ENCODE results near the gene TUBB2A.
"Not testable (repeated sequence)": the region's sequence is repeated elsewhere in the genome, so short reads cannot be mapped to it uniquely, and the experiment has no call there.

The TUBB2A gene

GRCh38 chr6:3175715-3176402 lies 18.5 kb upstream of the TUBB2A start:
- Histone ChIP-seq H3K27me3 (no peaks in the 10 kb centered on the region), H3K4me1 (peaks cover 7% of the 10 kb centered on the region), H3K36me3 (no peaks in the 10 kb centered on the region), H3K4me3 (ENCODE audit: low read depth, low read length) (no peak overlapping the region), H3K9me3 (peaks cover 2% of the 10 kb centered on the region; the same call in 1 of the 2 replicates)
- no peak for DNase-seq
- TF ChIP-seq, protein P1, sequence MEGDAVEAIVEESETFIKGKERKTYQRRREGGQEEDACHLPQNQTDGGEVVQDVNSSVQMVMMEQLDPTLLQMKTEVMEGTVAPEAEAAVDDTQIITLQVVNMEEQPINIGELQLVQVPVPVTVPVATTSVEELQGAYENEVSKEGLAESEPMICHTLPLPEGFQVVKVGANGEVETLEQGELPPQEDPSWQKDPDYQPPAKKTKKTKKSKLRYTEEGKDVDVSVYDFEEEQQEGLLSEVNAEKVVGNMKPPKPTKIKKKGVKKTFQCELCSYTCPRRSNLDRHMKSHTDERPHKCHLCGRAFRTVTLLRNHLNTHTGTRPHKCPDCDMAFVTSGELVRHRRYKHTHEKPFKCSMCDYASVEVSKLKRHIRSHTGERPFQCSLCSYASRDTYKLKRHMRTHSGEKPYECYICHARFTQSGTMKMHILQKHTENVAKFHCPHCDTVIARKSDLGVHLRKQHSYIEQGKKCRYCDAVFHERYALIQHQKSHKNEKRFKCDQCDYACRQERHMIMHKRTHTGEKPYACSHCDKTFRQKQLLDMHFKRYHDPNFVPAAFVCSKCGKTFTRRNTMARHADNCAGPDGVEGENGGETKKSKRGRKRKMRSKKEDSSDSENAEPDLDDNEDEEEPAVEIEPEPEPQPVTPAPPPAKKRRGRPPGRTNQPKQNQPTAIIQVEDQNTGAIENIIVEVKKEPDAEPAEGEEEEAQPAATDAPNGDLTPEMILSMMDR (IDR thresholded peaks at IDR 0.05; ENCODE audit: low read depth, low read length), result no peak

DNA sequence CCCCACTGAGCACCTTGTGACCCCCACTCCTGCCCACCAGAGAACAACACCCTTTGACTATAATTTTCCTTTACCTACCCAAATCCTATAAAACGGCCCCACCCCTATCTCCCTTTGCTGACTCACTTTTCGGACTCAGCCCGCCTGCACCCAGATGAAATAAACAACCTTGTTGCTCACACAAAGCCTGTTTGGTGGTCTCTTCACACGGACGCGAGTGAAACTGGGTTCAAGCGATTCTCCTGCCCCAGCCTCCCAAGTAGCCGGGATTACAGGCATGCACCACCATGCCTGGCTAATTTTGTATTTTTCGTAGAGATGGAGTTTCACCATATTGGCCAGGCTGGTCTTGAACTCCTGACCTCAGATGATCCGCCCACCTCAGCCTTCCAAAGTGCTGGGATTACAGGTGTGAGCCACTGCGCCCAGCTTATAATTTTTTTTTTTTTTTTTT lies 16.3 kb upstream of the TUBB2A start:
- H3K36me3 ChIP-seq; H3K4me1 ChIP-seq; H3K27me3 ChIP-seq; DNase-seq; H3K4me3 ChIP-seq (ENCODE audit: low read depth, low read length); H3K9me3 ChIP-seq: not testable (repeated sequence)

GRCh38 chr6:3172789-3173188 lies 15.4 kb upstream of the TUBB2A start:
- H3K36me3 ChIP-seq; DNase-seq; H3K27me3 ChIP-seq; H3K9me3 ChIP-seq; H3K4me3 ChIP-seq (ENCODE audit: low read depth, low read length); H3K4me1 ChIP-seq: not testable (repeated sequence)

- H3K9me3 ChIP-seq, result not testable (repeated sequence)
Measured at GRCh38 chr6:3171313-3172175, 14.2 kb upstream of the TUBB2A start.

DNA sequence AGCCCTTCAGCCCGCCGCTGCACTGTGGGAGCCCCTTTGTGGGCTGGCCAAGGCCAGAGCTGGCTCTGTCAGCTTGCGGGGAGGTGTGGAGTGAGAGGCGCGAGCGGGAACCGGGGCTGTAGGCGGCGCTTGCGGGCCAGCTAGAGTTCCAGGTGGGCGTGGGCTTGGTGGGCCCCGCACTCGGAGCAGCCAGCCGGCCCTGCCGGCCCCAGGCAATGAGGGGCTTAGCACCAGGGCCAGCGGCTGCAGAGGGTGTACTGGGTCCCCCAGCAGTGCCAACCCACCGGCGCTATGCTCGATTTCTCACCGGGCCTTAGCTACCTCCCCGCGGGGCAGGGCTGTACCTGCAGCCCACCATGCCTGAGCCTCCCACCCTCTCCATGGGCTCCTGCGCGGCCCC lies 13.3 kb upstream of the TUBB2A start:
- not testable (repeated sequence) for H3K4me1 ChIP-seq; DNase-seq; H3K9me3 ChIP-seq; H3K36me3 ChIP-seq; H3K27me3 ChIP-seq; H3K4me3 ChIP-seq (ENCODE audit: low read depth, low read length)

More at GRCh38 chr6:3171313-3172175, 14.2 kb upstream of the TUBB2A start:
- not testable (repeated sequence) for DNase-seq; H3K4me1 ChIP-seq; H3K4me3 ChIP-seq (ENCODE audit: low read depth, low read length); H3K36me3 ChIP-seq; H3K27me3 ChIP-seq

GRCh38 chr6:3168046-3168445 lies 10.7 kb upstream of the TUBB2A start:
- H3K4me1 ChIP-seq, result peaks cover 13% of the 10 kb centered on the region
- not testable (repeated sequence) for H3K36me3 ChIP-seq; H3K4me3 ChIP-seq (ENCODE audit: low read depth, low read length); H3K27me3 ChIP-seq; H3K9me3 ChIP-seq; DNase-seq

DNA sequence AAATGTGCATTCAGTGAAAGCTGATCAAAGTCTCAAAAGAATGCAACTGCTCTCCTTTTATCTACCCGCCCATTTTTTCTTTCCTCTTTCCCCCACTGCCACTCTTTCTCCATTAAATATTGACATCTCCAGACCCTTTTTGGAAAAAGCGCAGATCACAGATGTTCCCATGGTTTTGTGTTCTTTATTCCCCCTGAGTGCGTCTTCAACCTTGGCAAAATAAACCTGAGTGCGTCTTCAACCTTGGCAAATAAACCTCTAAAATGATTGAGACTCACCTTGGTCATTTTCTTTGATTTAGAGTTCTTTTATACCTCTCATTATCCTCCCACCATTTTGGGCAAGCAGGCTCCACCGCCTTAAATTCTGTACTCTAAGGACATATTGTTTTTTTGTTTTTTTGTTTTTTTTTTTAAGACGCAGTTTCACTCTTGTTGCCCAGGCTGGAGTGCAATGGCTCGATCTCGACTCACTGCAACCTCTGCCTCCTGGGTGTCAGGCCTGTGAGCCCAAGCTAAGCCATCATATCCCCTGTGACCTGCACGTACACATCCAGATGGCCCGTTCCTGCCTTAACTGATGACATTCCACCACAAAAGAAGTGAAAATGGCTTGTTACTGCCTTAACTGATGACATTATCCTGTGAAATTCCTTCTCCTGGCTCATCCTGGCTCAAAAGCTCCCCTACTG lies 9.3 kb upstream of the TUBB2A start:
- not testable (repeated sequence) for H3K4me3 ChIP-seq (ENCODE audit: low read depth, low read length); H3K27me3 ChIP-seq; H3K9me3 ChIP-seq; H3K36me3 ChIP-seq; DNase-seq
- H3K4me1 ChIP-seq, result peaks cover 15% of the 10 kb centered on the region

- TF ChIP-seq, protein P1 (IDR thresholded peaks at IDR 0.05; ENCODE audit: low read depth, low read length), result no peak
- H3K27me3 ChIP-seq, result no peaks in the 10 kb centered on the region
Measured at GRCh38 chr6:3165631-3166534, 8.5 kb upstream of the TUBB2A start.

More at GRCh38 chr6:3165631-3166534, 8.5 kb upstream of the TUBB2A start:
- Histone ChIP-seq H3K4me1 (peaks cover 15% of the 10 kb centered on the region), H3K4me3 (ENCODE audit: low read depth, low read length) (no peak overlapping the region), H3K36me3 (no peaks in the 10 kb centered on the region), H3K9me3 (no peaks in the 10 kb centered on the region)
- no peak for DNase-seq
